WI38 (cell line): ENCODE data around the gene MYLK.

Experiments
- H3K4me3 ChIP-seq: 2 replicates; pipeline ENCODE4 v1.5.1; 2011; ENCODE audit warnings: low read depth, mild to moderate bottlenecking, control low read depth, low read length
- TF ChIP-seq, protein P1 (sequence below): IDR thresholded peaks from 2 replicates; pipeline ENCODE4 v1.5.1; 2012; ENCODE audit warnings: low read depth, mild to moderate bottlenecking, control low read depth, low read length

The MYLK gene

DNA sequence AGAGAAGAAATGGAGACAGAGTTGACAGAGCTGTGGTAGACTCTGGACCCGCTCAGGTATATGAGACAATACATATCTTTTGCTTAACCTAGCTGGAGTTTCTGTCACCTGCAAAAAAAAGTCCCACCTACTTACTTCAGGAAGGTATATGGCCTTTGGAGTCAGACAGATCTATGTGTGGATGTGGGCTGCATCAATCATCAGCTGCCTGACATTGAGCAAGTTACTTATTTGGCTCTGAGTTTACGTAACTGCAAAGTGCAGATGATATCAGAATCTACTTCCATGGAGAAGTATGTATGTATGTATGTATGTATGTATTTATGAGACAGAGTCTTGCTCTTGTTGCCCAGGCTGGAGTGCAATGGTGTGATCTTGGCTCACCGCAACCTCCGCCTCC is 124.3 kb downstream of the MYLK start:
- TF ChIP-seq, protein P1, sequence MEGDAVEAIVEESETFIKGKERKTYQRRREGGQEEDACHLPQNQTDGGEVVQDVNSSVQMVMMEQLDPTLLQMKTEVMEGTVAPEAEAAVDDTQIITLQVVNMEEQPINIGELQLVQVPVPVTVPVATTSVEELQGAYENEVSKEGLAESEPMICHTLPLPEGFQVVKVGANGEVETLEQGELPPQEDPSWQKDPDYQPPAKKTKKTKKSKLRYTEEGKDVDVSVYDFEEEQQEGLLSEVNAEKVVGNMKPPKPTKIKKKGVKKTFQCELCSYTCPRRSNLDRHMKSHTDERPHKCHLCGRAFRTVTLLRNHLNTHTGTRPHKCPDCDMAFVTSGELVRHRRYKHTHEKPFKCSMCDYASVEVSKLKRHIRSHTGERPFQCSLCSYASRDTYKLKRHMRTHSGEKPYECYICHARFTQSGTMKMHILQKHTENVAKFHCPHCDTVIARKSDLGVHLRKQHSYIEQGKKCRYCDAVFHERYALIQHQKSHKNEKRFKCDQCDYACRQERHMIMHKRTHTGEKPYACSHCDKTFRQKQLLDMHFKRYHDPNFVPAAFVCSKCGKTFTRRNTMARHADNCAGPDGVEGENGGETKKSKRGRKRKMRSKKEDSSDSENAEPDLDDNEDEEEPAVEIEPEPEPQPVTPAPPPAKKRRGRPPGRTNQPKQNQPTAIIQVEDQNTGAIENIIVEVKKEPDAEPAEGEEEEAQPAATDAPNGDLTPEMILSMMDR: no peak
- H3K4me3 ChIP-seq: no peak overlapping the region

DNA sequence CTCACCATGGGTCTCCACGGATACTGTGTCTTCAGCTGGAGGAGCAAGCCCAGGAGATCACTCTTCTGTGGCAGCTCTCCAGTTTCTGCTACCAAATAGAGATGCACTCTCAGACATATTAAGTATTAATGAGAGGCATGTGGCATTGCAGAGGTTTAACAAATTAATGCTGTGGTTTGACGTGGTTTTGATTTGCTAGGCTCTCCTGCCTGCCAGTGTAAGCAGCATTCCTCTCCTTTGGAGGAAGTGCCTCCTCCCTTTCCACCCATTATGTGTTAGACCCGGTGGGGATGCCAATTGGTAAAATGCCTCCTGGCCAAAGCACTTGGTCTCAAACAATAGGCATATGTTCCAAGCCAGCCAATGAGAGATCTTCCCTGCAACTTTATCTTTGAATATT is 124.8 kb downstream of the MYLK start:
- TF ChIP-seq, protein P1: no peak
- no peak overlapping the region for H3K4me3 ChIP-seq

DNA sequence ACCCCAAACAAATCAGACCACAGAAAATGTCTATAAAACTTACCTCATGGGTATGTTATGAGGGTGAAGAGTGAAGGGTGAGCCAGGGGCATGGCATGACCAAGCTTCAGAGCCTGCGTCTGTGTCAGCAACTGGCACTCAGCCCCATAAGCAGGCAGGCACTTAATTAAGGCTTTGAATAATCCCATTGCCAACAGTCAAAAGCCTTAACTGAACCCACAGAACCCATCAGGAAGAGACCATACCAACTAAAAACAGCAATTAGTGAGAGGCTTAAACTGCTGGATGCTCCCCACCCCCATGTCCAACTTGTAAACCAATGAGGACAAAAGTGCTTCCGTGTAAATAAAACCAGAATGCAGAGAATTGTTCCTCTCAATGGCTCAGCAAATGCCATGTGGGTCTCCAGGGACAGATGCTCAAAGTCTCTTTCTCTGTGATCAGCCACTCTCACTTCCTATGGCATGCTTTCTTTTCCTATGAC is 126.0 kb downstream of the MYLK start:
- TF ChIP-seq, protein P1: no peak
- no peak overlapping the region for H3K4me3 ChIP-seq

DNA sequence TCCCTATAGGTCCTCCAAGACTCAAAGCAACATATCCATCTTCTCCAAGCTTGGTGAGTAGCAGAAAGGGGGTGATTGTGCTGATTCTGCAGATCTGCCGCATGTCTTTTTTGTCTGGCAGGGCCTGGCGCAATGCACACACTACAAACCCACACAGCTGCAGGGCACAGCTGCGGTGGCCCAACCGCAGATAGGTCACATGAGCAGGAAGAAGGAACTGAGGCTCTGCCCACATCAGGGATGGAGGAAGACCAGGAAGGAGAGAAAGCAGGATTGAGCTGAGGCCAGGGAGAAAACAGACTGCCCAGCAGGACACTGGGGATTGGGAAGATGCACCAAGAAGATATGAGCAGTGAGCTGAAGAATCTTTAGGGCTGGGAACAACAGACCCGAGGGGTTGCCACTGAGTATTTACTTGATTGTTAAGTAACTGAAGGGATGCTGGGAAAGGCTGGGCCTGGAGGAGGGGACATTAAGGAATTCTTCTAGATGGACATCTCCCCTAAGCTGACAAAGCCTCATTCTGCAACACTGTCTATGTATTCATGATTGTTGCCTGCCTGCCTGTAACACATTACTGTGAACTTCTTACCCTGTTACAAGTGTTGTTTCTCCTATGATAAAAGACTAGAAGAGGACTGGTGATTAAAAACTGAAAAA is 126.7 kb downstream of the MYLK start:
- TF ChIP-seq, protein P1: no peak
- H3K4me3 ChIP-seq: no peak overlapping the region

DNA sequence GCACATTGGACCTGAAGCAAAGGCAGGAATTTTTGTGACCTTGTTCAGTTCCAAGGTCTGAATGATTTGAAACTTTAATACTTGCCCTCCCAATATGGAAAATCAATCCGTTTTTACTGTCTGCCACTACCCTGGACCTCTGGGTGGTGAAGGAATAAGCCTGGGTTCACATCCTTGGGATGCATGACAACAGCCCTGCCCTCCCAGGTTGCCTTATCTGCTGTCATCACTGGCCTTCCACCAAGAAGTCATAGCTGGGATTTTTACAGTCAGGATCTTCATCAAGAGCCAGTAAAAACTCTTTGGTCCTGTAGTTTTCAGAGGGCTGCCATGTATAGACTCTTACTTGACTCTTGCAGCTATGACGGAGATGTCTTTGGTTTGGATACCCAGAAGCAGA is 128.6 kb downstream of the MYLK start:
- TF ChIP-seq, protein P1: no peak
- no peak overlapping the region for H3K4me3 ChIP-seq

DNA sequence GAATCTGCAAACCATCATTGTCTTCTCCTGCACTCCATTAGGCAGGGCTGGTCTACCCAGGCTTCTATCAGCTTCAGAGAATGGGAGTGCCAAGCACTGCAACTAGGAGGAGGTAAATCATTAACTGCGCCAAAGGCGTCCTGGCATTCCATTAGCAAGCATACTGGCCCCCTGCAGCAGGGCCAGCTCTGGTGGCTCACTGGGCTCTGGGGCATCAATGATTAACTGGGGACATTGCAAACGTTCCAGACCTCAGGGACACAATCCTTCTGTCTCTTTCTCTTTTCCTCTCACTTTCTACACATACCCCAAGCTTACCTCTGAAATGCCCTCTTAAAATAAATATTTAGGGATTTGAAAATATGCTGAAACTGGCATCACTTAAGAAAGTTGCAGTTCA is 129.0 kb downstream of the MYLK start:
- H3K4me3 ChIP-seq: no peak overlapping the region
- TF ChIP-seq, protein P1: no peak

DNA sequence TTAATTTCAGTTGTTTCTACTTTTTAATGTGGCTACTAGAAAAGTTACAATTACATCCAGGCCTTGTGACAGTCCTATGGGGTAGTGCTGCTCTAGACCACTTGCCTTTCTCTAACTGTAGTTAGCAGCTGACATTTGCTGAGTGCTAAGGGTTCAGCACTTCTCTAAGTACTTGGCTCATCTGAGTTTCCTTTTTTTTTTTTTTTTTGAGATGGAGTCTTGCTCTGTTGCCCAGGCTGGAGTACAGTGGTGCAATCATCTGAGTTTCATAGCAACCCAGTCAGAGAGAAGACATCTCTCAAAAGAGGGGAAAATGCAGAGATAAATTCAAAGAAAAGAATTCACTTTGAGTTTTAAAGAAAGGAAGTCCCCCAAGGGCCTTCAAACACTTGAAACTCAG is 130.8 kb downstream of the MYLK start:
- TF ChIP-seq, protein P1: no peak
- no peak overlapping the region for H3K4me3 ChIP-seq
